WTC11 (cell line): ENCODE data around the gene LRRC27. TPM values are rescaled to one million over a fixed set of nuclear protein-coding genes. Genes with fewer than 3 reads are reported as not detected.

Source experiments
- ATAC-seq: fragments of 200-7000 bp; cut with Tn5 transposase; 2 replicates; pipeline ENCODE4 v1.10.0; 2021; ENCODE audit warnings: mild to moderate bottlenecking, moderate library complexity
- CTCF ChIA-PET: fragments of 300-600 bp; sonication (Branson Sonifier 250); formaldehyde crosslinking; loops from one replicate; lab custom pipeline; 2021; ENCODE audit warnings: antibody characterized with exemption; lab: Charles Lee
- POLR2A ChIA-PET: fragments of 350-600 bp; sonication (Branson Sonifier 250); formaldehyde crosslinking; loops from one replicate; lab custom pipeline; 2021; ENCODE audit warnings: antibody characterized with exemption; lab: Charles Lee
- DNase-seq: peaks from one replicate; pipeline ENCODE4 v3.0.0; 2021; ENCODE audit warnings: low spot score
- H3K27ac Mint-ChIP-seq: 2 replicates; pipeline ENCODE4 v1.8.0; 2021; ENCODE audit warnings: mixed read lengths
- H3K27me3 Mint-ChIP-seq: 2 replicates; pipeline ENCODE4 v1.8.0; 2021; ENCODE audit warnings: low read depth, mild to moderate bottlenecking, moderate library complexity, mixed read lengths
- H3K36me3 Mint-ChIP-seq: 2 replicates; pipeline ENCODE4 v1.8.0; 2021; ENCODE audit warnings: mixed read lengths
- H3K4me1 Mint-ChIP-seq: 2 replicates; pipeline ENCODE4 v1.8.0; 2022; ENCODE audit warnings: mixed read lengths
- H3K4me3 Mint-ChIP-seq: 2 replicates; pipeline ENCODE4 v1.8.0; 2021; ENCODE audit warnings: mild to moderate bottlenecking, moderate library complexity, mixed read lengths
- H3K9me3 Mint-ChIP-seq: 2 replicates; pipeline ENCODE4 v1.8.0; 2021; ENCODE audit warnings: mixed read lengths
- AR ChIP-seq: fragments of 250-450 bp; sonication (Bioruptor Pico); IDR thresholded peaks from 2 replicates; pipeline ENCODE4 v1.9.0; 2021; ENCODE audit warnings: mild to moderate bottlenecking
- ATF6 ChIP-seq: sonication (generic); formaldehyde crosslinking; IDR thresholded peaks from 2 replicates; pipeline ENCODE4 v1.8.1; 2023; ENCODE audit warnings: mild to moderate bottlenecking, missing genetic modification reagents
- CREB1 ChIP-seq: sonication (generic); formaldehyde crosslinking; IDR thresholded peaks from 2 replicates; pipeline ENCODE4 v1.8.0; 2023; ENCODE audit warnings: mild to moderate bottlenecking, missing genetic modification reagents
- ELF4 ChIP-seq: sonication (generic); formaldehyde crosslinking; IDR thresholded peaks from 2 replicates; pipeline ENCODE4 v1.8.1; 2022; ENCODE audit warnings: low read depth, mild to moderate bottlenecking, moderate library complexity, missing genetic modification reagents
- ESRRA ChIP-seq: sonication (generic); formaldehyde crosslinking; IDR thresholded peaks from 2 replicates; pipeline ENCODE4 v1.8.1; 2022; ENCODE audit warnings: mild to moderate bottlenecking, missing genetic modification reagents, borderline replicate concordance
- FOXJ3 ChIP-seq: sonication (generic); formaldehyde crosslinking; IDR thresholded peaks from 2 replicates; pipeline ENCODE4 v1.9.0; 2021; ENCODE audit warnings: missing genetic modification reagents, mild to moderate bottlenecking, borderline replicate concordance
- FOXK1 ChIP-seq: sonication (generic); formaldehyde crosslinking; IDR thresholded peaks from 2 replicates; pipeline ENCODE4 v1.8.0; 2022; ENCODE audit warnings: mild to moderate bottlenecking, moderate library complexity, missing genetic modification reagents
- GABPB1 ChIP-seq: sonication (generic); formaldehyde crosslinking; IDR thresholded peaks from 2 replicates; pipeline ENCODE4 v1.8.1; 2023; ENCODE audit warnings: mild to moderate bottlenecking, missing genetic modification reagents
- HMGA2 ChIP-seq: fragments of 250-450 bp; sonication (Bioruptor Pico); IDR thresholded peaks from 2 replicates; pipeline ENCODE4 v1.4.0; 2021; ENCODE audit warnings: mild to moderate bottlenecking, moderate library complexity
- JAZF1 ChIP-seq: fragments of 250-450 bp; sonication (Bioruptor Pico); IDR thresholded peaks from 2 replicates; pipeline ENCODE4 v1.9.0; 2021; ENCODE audit warnings: moderate library complexity, mild to moderate bottlenecking, inconsistent platforms
- MAX ChIP-seq: sonication (generic); formaldehyde crosslinking; IDR thresholded peaks from 2 replicates; pipeline ENCODE4 v1.8.0; 2022; ENCODE audit warnings: mild to moderate bottlenecking, missing genetic modification reagents
- MLX ChIP-seq: sonication (generic); formaldehyde crosslinking; IDR thresholded peaks from 2 replicates; pipeline ENCODE4 v1.8.1; 2023; ENCODE audit warnings: mild to moderate bottlenecking, missing genetic modification reagents, moderate library complexity
- MYBL2 ChIP-seq: sonication (generic); formaldehyde crosslinking; IDR thresholded peaks from 2 replicates; pipeline ENCODE4 v1.8.1; 2023; ENCODE audit warnings: mild to moderate bottlenecking, moderate library complexity, missing genetic modification reagents
- NR2C2 ChIP-seq: sonication (generic); formaldehyde crosslinking; IDR thresholded peaks from 2 replicates; pipeline ENCODE4 v1.8.0; 2022; ENCODE audit warnings: mild to moderate bottlenecking, missing genetic modification reagents
- OVOL2 ChIP-seq: fragments of 250-450 bp; sonication (Bioruptor Pico); IDR thresholded peaks from 2 replicates; pipeline ENCODE4 v1.9.0; 2021; ENCODE audit warnings: mild to moderate bottlenecking, borderline replicate concordance
- RORB ChIP-seq: fragments of 250-450 bp; sonication (Bioruptor Pico); IDR thresholded peaks from 2 replicates; pipeline ENCODE4 v1.9.0; 2021; ENCODE audit warnings: mild to moderate bottlenecking
- SP1 ChIP-seq: sonication (generic); formaldehyde crosslinking; conservative IDR thresholded peaks from 2 replicates; pipeline ENCODE4 v1.8.1; 2022; ENCODE audit warnings: missing genetic modification reagents
- TEAD1 ChIP-seq: sonication (generic); formaldehyde crosslinking; IDR thresholded peaks from 2 replicates; pipeline ENCODE4 v1.8.0; 2022; ENCODE audit warnings: mild to moderate bottlenecking, missing genetic modification reagents
- TEAD4 ChIP-seq: sonication (generic); formaldehyde crosslinking; IDR thresholded peaks from 2 replicates; pipeline ENCODE4 v1.8.0; 2022; ENCODE audit warnings: mild to moderate bottlenecking, missing genetic modification reagents
- TP53 ChIP-seq: sonication (generic); formaldehyde crosslinking; IDR thresholded peaks from 2 replicates; pipeline ENCODE4 v1.8.1; 2023; ENCODE audit warnings: mild to moderate bottlenecking, missing genetic modification reagents
- ZBTB43 ChIP-seq: sonication (generic); formaldehyde crosslinking; IDR thresholded peaks from 2 replicates; pipeline ENCODE4 v1.8.1; 2023; ENCODE audit warnings: mild to moderate bottlenecking, missing genetic modification reagents
- total RNA-seq: library from RNA; stranded (reverse); gene quantifications from 3 replicates; pipeline ENCODE4 v1.2.3, GENCODE V29; 2021

Gene LRRC27
- total RNA-seq, 1 experiment from 2014 or later, result 4.4 TPM

- CTCF ChIA-PET, result interaction anchor here (2.2 kb wide), 1 partner anchor 16 kb away, joined by 6 read pairs; no protein-coding TSS in a partner anchor
- Mint-ChIP-seq H3K9me3 (no peaks in the 10 kb centered on the region), H3K4me3 (no peak overlapping the region)
Observed at GRCh38 chr10:132344386-132344785, 12.4 kb downstream of the LRRC27 start.

GRCh38 chr10:132345345-132345744 lies 13.4 kb downstream of the LRRC27 start:
- TF ChIP-seq MLX (CRISPR knock-in tag) (no peak), HMGA2 (CRISPR knock-in tag) (no peak), ESRRA (CRISPR knock-in tag) (no peak), ELF4 (no peak)
- TF ChIP-seq, all 79 proteins: peak for 0
- POLR2A ChIA-PET, result no interaction called here
- no peaks in the 10 kb centered on the region for H3K36me3 Mint-ChIP-seq
- CTCF ChIA-PET, result interaction anchor here (2.2 kb wide), 1 partner anchor 15 kb away, joined by 6 read pairs; no protein-coding TSS in a partner anchor
- ATAC-seq, result no peak
- H3K27me3 Mint-ChIP-seq, result no peaks in the 10 kb centered on the region
- H3K9me3 Mint-ChIP-seq, result no peaks in the 10 kb centered on the region
- H3K4me1 Mint-ChIP-seq, result no peaks in the 10 kb centered on the region
- no peak for DNase-seq
- no peak overlapping the region for H3K4me3 Mint-ChIP-seq
- no peak overlapping the region for H3K27ac Mint-ChIP-seq

More at GRCh38 chr10:132344386-132344785, 12.4 kb downstream of the LRRC27 start:
- TF ChIP-seq GABPB1 (CRISPR knock-in tag) (no peak), TEAD4 (CRISPR knock-in tag) (no peak), OVOL2 (no peak), MAX (CRISPR knock-in tag) (no peak)
- no peaks in the 10 kb centered on the region for H3K36me3 Mint-ChIP-seq
- DNase-seq (no peak), ATAC-seq (no peak)
- H3K27me3 Mint-ChIP-seq, result no peaks in the 10 kb centered on the region
- POLR2A ChIA-PET, result no interaction called here
- no peak overlapping the region for H3K27ac Mint-ChIP-seq
- no peaks in the 10 kb centered on the region for H3K4me1 Mint-ChIP-seq

- DNase-seq (no peak), ATAC-seq (no peak)
- Mint-ChIP-seq H3K36me3 (no peaks in the 10 kb centered on the region), H3K4me3 (no peak overlapping the region), H3K27ac (peak overlapping the region; percentile 71; the same call in 1 of the 2 replicates), H3K27me3 (peaks cover 7% of the 10 kb centered on the region), H3K9me3 (no peaks in the 10 kb centered on the region), H3K4me1 (no peaks in the 10 kb centered on the region)
- ChIA-PET CTCF (no interaction called here), POLR2A (no interaction called here)
- TF ChIP-seq FOXK1 (no peak), CREB1 (CRISPR knock-in tag) (no peak), ATF6 (CRISPR knock-in tag) (no peak), AR (CRISPR knock-in tag) (no peak), NR2C2 (no peak), TEAD1 (no peak), JAZF1 (CRISPR knock-in tag) (no peak), MYBL2 (CRISPR knock-in tag) (no peak), FOXJ3 (no peak), MAX (CRISPR knock-in tag) (no peak), ZBTB43 (CRISPR knock-in tag) (no peak), RORB (no peak), SP1 (CRISPR knock-in tag) (no peak), TP53 (CRISPR knock-in tag) (no peak)
Observed at GRCh38 chr10:132346806-132347205, 14.8 kb downstream of the LRRC27 start.
